Right lobe of liver (tissue), 6 donors: ENCODE data around the gene CBFA2T2. TPM values are rescaled to one million over a fixed set of nuclear protein-coding genes. Genes with fewer than 3 reads are reported as not detected.
A peak's percentile ranks its signal among the peaks of the same experiment; 100 is the strongest.
"Not testable (repeated sequence)": the region's sequence is repeated elsewhere in the genome, so short reads cannot be mapped to it uniquely, and the experiment has no call there.

Source experiments
- ATAC-seq, 4 donors: fragments of 200-7000 bp; cut with Tn5 transposase; one replicate each; pipeline ENCODE4 v1.9.1; 2020; ENCODE audit warnings: mild to moderate bottlenecking in 4 of 4, moderate library complexity in 4 of 4
- DNase-seq, 3 donors: peaks; one replicate each; pipeline ENCODE4 v3.0.0-alpha.2; 2020
- H3K27ac ChIP-seq, 3 donors: fragments of 200-600 bp; one replicate each; pipeline ENCODE4 v1.8.0; 2022
- H3K27me3 ChIP-seq, 2 donors: fragments of 200-600 bp; one replicate each; pipeline ENCODE4 v1.8.0; 2022
- H3K36me3 ChIP-seq, 4 donors: fragments of 200-600 bp; sonication (generic) in 1 of 4; one replicate each; pipeline versions ENCODE4 v1.5.1 to v1.8.0; 2017 to 2022; ENCODE audit warnings: control low read depth in 1 of 4
- H3K4me1 ChIP-seq, 4 donors: fragments of 200-600 bp; sonication (generic) in 1 of 4; one replicate each; pipeline versions ENCODE4 v1.5.1 to v1.8.0; 2017 to 2022; ENCODE audit warnings: control low read depth in 1 of 4
- H3K4me3 ChIP-seq, 3 donors: fragments of 200-600 bp; one replicate each; pipeline ENCODE4 v1.8.0; 2022
- H3K9me3 ChIP-seq, 4 donors: fragments of 200-600 bp; sonication (generic) in 1 of 4; one replicate each; pipeline versions ENCODE4 v1.5.1 to v1.8.0; 2017 to 2022; ENCODE audit warnings: control low read depth in 1 of 4
- POLR2A ChIP-seq: fragments of 450-650 bp; IDR thresholded peaks from one replicate; pipeline ENCODE4 v1.6.1; 2017; ENCODE audit warnings: antibody characterized with exemption, mild to moderate bottlenecking
- WGBS: methylation state at CpG from one replicate; pipeline ENCODE4 v1.1.6; 2018; ENCODE audit warnings: low coverage, low lambda C conversion rate; ENCODE audit not compliant: insufficient coverage; ENCODE audit errors: missing lambda C conversion rate; 5-methylcytosine and 5-hydroxymethylcytosine counted together
- intact Hi-C, 2 donors: fragments of 100-400 bp; cut with DNase I; formaldehyde crosslinking; loops; one replicate each; pipeline versions ENCODE4 v1.11.2 to v1.14.1; 2022
- total RNA-seq, 6 experiments: library from RNA; depleted of rRNA in 2 of 6; stranded (reverse); fragments of >200 nt in 2 of 6; fragmentation: NEBNext Ultra II Directional in 3 of 6; extraction: Animal tissue kit (Norgen Biotek cat#: 25700) in 3 of 6; gene quantifications; one replicate each; pipeline versions ENCODE4 v1.1.0 to v1.2.4, GENCODE V29; 2016 to 2023
- TF ChIP-seq, protein P1 (sequence below), 4 donors: fragments of 200-600 bp in 3 of 4; fragments of 450-650 bp in 1 of 4; IDR thresholded peaks; one replicate each; pipeline versions ENCODE4 v1.5.1 to v1.8.0; 2016 to 2022; ENCODE audit warnings: antibody characterized with exemption in 4 of 4, mild to moderate bottlenecking in 2 of 4
- donor health status: DM: no; HTN: yes; CAD: no.
- donor health status: DM: no; HTN: no; CAD: no.
- donor health status: DM: no; HTN: no; CAD: no.
- donor health status: DM: no; HTN: yes; CAD: no.
- donor health status: DM: no; HTN: yes; CAD: no.

The CBFA2T2 gene
- total RNA-seq, 6 experiments from 2014 or later, result 4.5 to 7.3 (median 5.6) TPM

DNA sequence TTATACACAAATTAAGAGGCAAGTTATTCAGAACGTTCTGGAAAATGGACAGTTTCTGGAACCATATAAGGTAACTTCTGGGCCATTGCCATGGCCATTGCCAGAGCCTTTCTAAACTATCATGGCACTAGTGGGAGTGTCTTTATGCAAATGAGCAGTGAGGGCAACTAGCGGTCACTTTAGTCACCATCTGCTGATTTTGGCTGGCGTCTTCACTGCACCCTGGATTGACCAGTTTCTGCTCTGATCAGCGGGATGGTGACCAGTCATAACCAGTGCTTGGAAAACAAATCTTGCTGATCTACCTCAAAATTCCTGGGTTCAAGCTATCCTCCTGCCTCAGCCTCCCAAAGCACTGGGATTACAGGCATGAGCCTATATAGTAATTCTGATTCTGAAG is 39.0 kb upstream of the CBFA2T2 start:
- H3K9me3 ChIP-seq, result no peaks in the 10 kb centered on the region
- H3K27ac ChIP-seq, result no peak overlapping the region
- H3K4me1 ChIP-seq, result no peaks in the 10 kb centered on the region
- 60% methylated on average over 2 of the region's 4 CpGs for WGBS
- ATAC-seq (peak; percentile 40 to 93 (median 78)), DNase-seq (peak in 1 of 3 donors; percentile 31)
- no peaks in the 10 kb centered on the region for H3K27me3 ChIP-seq
- intact Hi-C loops, result no loop called here
- TF ChIP-seq, protein P1, sequence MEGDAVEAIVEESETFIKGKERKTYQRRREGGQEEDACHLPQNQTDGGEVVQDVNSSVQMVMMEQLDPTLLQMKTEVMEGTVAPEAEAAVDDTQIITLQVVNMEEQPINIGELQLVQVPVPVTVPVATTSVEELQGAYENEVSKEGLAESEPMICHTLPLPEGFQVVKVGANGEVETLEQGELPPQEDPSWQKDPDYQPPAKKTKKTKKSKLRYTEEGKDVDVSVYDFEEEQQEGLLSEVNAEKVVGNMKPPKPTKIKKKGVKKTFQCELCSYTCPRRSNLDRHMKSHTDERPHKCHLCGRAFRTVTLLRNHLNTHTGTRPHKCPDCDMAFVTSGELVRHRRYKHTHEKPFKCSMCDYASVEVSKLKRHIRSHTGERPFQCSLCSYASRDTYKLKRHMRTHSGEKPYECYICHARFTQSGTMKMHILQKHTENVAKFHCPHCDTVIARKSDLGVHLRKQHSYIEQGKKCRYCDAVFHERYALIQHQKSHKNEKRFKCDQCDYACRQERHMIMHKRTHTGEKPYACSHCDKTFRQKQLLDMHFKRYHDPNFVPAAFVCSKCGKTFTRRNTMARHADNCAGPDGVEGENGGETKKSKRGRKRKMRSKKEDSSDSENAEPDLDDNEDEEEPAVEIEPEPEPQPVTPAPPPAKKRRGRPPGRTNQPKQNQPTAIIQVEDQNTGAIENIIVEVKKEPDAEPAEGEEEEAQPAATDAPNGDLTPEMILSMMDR (IDR thresholded peaks at IDR 0.05), result no peak
- no peak for TF ChIP-seq POLR2A
- H3K36me3 ChIP-seq, result no peaks in the 10 kb centered on the region
- H3K4me3 ChIP-seq, result no peak overlapping the region

DNA sequence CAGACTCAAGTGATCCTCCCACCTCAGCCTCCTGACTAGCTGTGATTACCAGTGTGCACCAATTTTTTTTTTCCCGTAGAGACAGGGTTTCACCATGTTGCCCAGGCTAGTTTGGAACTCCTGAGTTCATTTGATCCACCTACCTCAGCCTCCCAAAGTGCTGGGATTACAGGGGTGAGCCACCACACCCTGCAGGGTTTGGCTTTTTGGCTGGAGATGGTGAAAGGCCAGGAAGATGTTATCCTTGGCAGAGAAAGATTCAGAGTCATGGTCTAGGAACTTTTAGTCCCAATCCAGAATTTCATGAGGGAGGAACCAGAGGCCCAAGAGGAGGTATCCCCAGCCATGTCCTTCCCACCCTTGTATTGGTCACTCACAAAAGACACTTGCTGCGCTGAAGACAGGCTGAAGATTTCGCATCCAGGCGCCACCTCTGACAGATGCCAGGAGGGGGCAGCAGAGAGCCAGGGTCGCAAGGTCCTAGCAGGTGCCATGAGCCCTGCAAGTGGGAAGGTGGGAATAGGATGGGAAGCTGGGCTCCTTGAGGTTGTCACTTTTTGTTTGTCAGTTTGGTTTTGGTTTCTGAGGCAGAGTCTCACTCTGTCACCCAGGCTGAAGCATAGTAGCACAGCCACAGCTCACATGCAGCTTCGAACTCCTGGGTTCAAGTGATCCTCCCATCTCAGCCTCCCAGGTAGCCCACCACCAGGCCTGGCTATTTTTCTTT is 32.8 kb upstream of the CBFA2T2 start:
- H3K9me3 ChIP-seq, H3K27me3 ChIP-seq, intact Hi-C loops, H3K36me3 ChIP-seq, H3K27ac ChIP-seq, H3K4me1 ChIP-seq, H3K4me3 ChIP-seq: not testable (repeated sequence)
- TF ChIP-seq, protein P1 (IDR thresholded peaks at IDR 0.05), result peak; percentile 89 to 96 (median 92)
- peak; percentile 99 to 100 (median 100) for ATAC-seq
- 15% methylated on average over 5 of the region's 6 CpGs for WGBS
- DNase-seq, result peak; percentile 81 to 87 (median 82)

DNA sequence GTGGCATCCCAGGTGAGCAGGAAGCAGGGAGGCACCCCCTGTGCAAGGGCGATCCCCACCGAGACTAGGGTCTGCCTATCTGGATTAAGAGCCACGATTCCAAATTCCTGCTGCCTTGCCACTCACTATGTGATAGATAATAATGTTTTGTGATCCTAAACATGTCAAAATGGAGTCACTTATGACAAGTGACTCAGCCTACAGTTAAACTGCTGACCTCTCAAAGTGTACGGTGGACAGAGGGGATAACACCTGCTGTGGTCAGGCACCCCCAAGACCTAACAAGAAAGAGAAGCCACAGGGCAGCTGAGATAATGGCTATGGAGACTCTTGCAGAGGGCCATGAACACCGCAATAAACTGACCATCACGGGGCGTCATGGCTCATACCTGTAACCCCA is 30.3 kb upstream of the CBFA2T2 start:
- Histone ChIP-seq H3K36me3 (no peaks in the 10 kb centered on the region), H3K9me3 (no peaks in the 10 kb centered on the region), H3K4me3 (no peak overlapping the region), H3K4me1 (no peaks in the 10 kb centered on the region), H3K27ac (no peak overlapping the region), H3K27me3 (no peaks in the 10 kb centered on the region)
- ATAC-seq (no peak), DNase-seq (no peak)
- WGBS, result 65% methylated on average over 6 of the region's 7 CpGs
- intact Hi-C loops, result no loop called here
- no peak for TF ChIP-seq POLR2A
- TF ChIP-seq, protein P1 (IDR thresholded peaks at IDR 0.05), result no peak

DNA sequence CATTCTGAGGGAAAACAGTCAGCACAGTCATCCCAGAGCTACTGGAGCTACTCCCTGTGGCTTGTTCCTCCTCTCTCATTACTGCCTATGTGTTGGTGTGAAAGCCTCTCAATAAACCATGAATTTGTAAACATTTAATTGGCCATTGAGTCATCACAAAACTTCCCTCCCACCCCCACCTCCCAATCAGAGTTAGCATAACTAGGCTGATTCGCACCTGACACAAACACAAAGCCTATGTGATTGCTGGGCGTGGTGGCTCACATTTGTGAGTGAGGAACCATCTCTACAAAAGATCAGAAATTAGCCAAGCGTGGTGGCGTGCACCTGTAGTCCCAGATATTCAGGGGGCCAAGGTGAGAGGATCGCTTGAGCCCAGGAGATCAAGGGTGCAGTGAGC is 29.2 kb upstream of the CBFA2T2 start:
- H3K9me3 ChIP-seq, result no peaks in the 10 kb centered on the region
- no peaks in the 10 kb centered on the region for H3K27me3 ChIP-seq
- no peaks in the 10 kb centered on the region for H3K36me3 ChIP-seq
- intact Hi-C loops, result loop anchor here (5.0 to 10.0 kb wide), 2 partner anchors 194 to 197 kb away; no protein-coding TSS in a partner anchor
- DNase-seq (no peak), ATAC-seq (no peak)
- 97% methylated on average over 5 of the region's 5 CpGs for WGBS
- no peak overlapping the region for H3K4me3 ChIP-seq
- TF ChIP-seq POLR2A, result no peak
- TF ChIP-seq, protein P1 (IDR thresholded peaks at IDR 0.05), result no peak
- no peak overlapping the region for H3K27ac ChIP-seq
- no peaks in the 10 kb centered on the region for H3K4me1 ChIP-seq
